ENCODE data around the gene BTBD2. TPM values are rescaled to one million over a fixed set of nuclear protein-coding genes. Genes with fewer than 3 reads are reported as not detected.
A peak's percentile ranks its signal among the peaks of the same experiment; 100 is the strongest.

BTBD2 gene
- total RNA-seq, 1 donor from 2014 or later: 62.0 TPM

GRCh38 chr19:1945899-1946298, 69.6 kb downstream of the BTBD2 start:
- H3K4me3 ChIP-seq: no peak overlapping the region

GRCh38 chr19:1944916-1945561, 70.5 kb downstream of the BTBD2 start:
- Histone ChIP-seq H3K27ac (no peak overlapping the region), H3K9me3 (no peaks in the 10 kb centered on the region), H3K4me3 (no peak overlapping the region), H3K27me3 (ENCODE audit: low read depth) (no peaks in the 10 kb centered on the region), H3K4me1 (peaks cover 36% of the 10 kb centered on the region), H3K36me3 (no peaks in the 10 kb centered on the region)
- DNase-seq: no peak
- intact Hi-C loops (cut with DNase I): no loop called here
- ATAC-seq: no peak
- TF ChIP-seq CTCF (IDR thresholded peaks at IDR 0.05): no peak

More at GRCh38 chr19:1945899-1946298, 69.6 kb downstream of the BTBD2 start:
- DNase-seq (no peak), ATAC-seq (no peak)
- peak; percentile 56 for TF ChIP-seq CTCF (IDR thresholded peaks at IDR 0.05)
- Histone ChIP-seq H3K4me1 (peaks cover 33% of the 10 kb centered on the region), H3K9me3 (no peaks in the 10 kb centered on the region), H3K27ac (no peak overlapping the region), H3K27me3 (ENCODE audit: low read depth) (no peaks in the 10 kb centered on the region), H3K36me3 (no peaks in the 10 kb centered on the region)
- intact Hi-C loops (cut with DNase I): no loop called here

- Histone ChIP-seq H3K36me3 (no peaks in the 10 kb centered on the region), H3K27me3 (ENCODE audit: low read depth) (no peaks in the 10 kb centered on the region), H3K27ac (no peak overlapping the region), H3K9me3 (no peaks in the 10 kb centered on the region), H3K4me3 (peak overlapping the region; percentile 2), H3K4me1 (peaks cover 43% of the 10 kb centered on the region)
- DNase-seq (peak; percentile 67), ATAC-seq (no peak)
- intact Hi-C loops (cut with DNase I): no loop called here
- no peak for TF ChIP-seq CTCF (IDR thresholded peaks at IDR 0.05)
Measured at GRCh38 chr19:1944088-1944915, 71.2 kb downstream of the BTBD2 start.

- H3K4me3 ChIP-seq: peak overlapping the region; percentile 2
- no peaks in the 10 kb centered on the region for H3K27me3 ChIP-seq (ENCODE audit: low read depth)
- H3K4me1 ChIP-seq: peaks cover 43% of the 10 kb centered on the region
- no peaks in the 10 kb centered on the region for H3K36me3 ChIP-seq
- ATAC-seq: no peak
- H3K27ac ChIP-seq: peak overlapping the region; percentile 49
- H3K9me3 ChIP-seq: no peaks in the 10 kb centered on the region
- TF ChIP-seq CTCF (IDR thresholded peaks at IDR 0.05): no peak
- intact Hi-C loops (cut with DNase I): no loop called here
- no peak for DNase-seq
Measured at GRCh38 chr19:1943661-1944087, 71.8 kb downstream of the BTBD2 start.

- H3K9me3 ChIP-seq: no peaks in the 10 kb centered on the region
- peak overlapping the region; percentile 86 for H3K27ac ChIP-seq
- H3K36me3 ChIP-seq: no peaks in the 10 kb centered on the region
- DNase-seq (no peak), ATAC-seq (no peak)
- peak overlapping the region; percentile 66 for H3K4me3 ChIP-seq
- intact Hi-C loops (cut with DNase I): no loop called here
- no peak for TF ChIP-seq CTCF (IDR thresholded peaks at IDR 0.05)
- peaks cover 43% of the 10 kb centered on the region for H3K4me1 ChIP-seq
- H3K27me3 ChIP-seq (ENCODE audit: low read depth): no peaks in the 10 kb centered on the region
Measured at GRCh38 chr19:1942934-1943555, 72.5 kb downstream of the BTBD2 start.
